NCI-H1694 (cell line): ENCODE measurements around the gene DNAJB8.

ENCODE experiments used
- DNase-seq: peaks from one replicate; lab custom pipeline; 2025; lab: John Stamatoyannopoulos, UW

Gene DNAJB8

GRCh38 chr3:128464188-128464587, 2.5 kb downstream of the DNAJB8 start:
- no peak for DNase-seq

- no peak for DNase-seq
Measured at GRCh38 chr3:128463771-128464170, 2.9 kb downstream of the DNAJB8 start.

DNA sequence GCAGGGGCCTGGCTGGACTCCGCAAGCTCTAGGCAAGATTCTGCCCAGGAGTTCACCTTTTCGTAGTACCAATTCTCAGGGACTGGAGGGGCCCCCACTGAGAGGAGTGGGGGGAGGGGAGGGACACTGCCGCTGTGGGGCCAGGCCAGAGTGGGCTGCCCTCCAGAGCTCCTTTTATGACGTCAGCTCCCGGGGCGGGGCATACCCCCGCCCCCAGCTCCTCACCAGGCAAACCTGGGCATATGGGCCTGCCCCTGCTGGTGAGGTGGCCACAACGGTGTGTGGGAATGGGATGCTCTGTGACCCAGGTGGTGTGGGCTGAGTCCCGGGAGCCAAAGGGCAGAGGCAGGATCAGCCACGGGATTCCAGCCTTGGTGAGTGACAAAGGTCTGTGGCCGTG, 3.3 kb downstream of the DNAJB8 start:
- DNase-seq = no peak

DNA sequence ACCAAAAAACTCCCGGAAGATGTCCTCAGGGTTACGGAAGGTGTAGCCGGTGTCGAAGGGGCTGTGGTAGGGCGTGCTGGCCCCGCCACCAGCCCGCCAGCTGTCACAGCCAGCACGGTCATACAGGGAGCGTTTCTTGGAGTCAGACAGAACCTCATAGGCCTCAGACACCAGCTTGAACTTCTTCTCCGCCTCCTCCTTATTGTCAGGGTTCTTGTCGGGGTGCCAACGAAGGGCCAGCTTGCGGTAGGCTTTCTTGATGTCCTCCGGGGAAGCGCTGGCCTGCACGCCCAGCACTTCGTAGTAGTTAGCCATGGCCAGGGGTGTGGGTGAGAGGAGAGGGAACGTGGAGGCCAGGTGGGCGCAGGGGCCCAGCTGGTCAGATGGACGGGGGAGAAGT, 3.8 kb downstream of the DNAJB8 start:
- no peak for DNase-seq

- no peak for DNase-seq
Measured at GRCh38 chr3:128462341-128462910, 4.3 kb downstream of the DNAJB8 start.

- no peak for DNase-seq
Measured at GRCh38 chr3:128461731-128462130, 5.0 kb downstream of the DNAJB8 start.

DNA sequence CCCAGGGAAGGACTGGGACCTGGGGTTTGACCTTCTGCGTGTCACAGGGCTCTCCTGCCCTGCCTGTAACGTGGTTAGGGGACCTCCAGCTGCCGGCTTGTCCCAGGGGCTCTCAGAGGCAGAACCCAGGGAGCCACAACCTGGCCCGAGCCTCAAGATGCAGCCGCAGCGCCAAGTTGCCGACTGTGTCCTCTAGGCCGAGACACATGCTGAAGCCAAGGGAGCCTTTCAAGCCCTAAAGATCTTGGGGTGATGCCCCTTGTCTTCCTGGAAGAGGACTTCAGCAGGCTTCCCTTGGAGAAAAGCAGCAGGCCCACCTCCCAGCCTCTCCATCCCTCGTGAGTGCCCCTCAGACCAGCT, 7.2 kb downstream of the DNAJB8 start:
- no peak for DNase-seq

GRCh38 chr3:128458746-128459460, 7.8 kb downstream of the DNAJB8 start:
- DNase-seq = no peak

DNA sequence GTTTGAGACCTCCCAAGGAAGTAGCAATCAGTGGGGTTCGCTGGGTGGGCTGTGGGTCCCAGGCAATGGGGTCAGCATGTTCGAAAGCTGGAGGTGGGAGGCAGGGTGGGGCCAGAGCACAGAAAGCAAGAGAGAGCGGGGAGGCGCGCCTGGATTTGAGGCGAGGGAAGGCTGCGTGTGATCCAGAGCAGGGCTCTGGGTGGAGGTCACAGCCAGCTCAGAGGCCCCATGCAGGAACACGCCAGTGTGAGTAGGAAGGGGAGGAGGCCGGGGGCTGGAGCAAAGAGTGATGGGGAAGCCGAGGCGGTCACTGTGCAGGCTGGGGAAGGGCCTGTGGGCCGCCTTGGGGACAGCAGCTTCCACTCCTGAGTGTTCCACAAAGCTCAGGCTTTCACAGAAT, 8.8 kb downstream of the DNAJB8 start:
- no peak for DNase-seq

DNA sequence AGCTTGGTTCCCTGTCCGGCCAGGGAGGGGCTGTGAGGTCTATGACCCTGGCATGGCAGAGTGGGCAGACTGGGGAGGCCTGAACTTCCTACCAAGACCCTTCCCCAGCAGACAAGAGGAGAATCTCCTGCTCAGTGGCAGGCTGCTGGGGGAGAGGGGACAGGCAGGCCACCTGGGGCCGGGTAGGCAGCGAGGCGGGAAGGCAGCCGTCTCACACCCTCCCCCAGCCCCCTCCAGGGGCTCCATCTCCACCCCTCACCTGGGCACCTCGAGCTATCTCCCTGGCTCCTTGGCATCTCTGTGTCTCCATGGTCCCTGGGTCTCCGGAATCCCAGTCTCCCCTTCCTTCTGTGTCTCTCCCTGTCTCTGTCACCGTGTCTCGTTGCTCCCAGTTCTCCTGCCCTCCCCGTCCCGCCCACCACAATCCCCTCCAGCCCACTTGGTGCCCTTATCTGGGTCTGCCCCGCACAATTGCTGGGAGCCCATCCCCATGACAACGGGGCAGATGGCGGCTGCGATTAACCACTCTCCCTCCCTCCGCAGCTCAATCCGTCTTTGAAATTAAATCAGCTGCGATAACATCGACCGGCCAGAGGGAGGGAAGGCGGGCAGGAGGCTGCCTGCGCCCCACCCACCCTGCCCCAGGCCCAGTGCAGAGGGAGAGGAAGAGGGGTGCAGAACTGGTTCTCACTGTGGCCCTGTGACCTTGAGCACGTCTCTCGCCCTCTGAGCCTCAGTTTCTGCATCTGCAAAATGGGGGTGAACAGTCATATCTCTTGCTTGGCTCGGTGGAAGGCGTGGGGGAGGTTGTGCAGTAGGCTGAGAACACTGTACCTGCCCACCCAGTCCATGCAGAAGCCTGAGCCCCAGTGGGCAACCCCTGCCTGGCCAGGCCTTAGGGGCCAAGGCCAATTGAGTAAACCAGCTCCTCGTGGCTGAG, 9.6 kb downstream of the DNAJB8 start:
- no peak for DNase-seq

DNA sequence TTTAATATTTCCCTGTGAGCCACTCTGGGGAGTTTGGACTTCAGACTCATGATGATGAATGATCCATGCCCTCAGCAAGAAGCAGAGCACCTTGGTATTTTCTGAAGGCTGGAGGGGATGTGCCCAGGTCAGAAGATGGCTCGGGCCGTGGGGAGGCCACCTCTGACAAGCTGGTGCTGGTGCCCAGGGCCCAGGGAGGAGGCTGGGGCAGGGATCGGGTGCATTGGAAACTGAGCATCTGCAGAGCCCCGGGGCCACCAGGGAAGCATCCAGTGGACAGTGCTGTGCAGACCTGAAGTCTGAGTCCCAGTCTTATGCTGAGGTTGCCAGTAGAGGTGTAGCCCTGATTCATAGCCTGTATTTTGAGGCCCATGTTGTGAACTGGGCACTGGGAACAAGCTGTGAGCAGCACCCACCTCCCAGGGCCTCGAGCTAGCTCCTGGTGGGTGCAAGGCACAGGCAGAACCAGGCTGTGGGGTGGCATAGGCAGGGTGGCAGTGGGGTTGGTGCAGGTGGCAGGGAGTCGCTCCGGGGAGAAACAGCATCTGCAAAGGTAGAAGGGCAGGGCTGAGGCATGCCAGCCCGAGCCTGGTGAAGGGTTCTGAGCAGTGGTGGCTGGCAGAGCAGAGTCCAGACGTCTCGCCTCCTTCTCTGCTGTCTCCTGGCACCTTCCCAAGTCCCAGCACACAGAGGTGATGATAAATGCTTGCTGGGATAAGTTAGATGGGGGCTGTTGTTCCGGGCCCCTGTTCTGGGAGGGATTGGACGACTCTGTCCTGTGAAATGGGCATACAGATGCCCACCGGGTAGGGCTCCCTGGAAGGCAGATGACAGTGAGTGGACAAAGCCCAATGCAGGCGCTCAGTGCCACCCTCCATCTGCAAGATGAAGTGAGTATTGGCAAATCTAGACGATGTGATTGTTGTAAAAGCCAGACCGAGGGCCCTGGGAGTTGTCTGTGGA, 10.6 kb downstream of the DNAJB8 start:
- DNase-seq = no peak

- DNase-seq = no peak
Measured at GRCh38 chr3:128455116-128455515, 11.6 kb downstream of the DNAJB8 start.

GRCh38 chr3:128454310-128454618, 12.4 kb downstream of the DNAJB8 start:
- DNase-seq = no peak

GRCh38 chr3:128453501-128454309, 13.0 kb downstream of the DNAJB8 start:
- no peak for DNase-seq

DNA sequence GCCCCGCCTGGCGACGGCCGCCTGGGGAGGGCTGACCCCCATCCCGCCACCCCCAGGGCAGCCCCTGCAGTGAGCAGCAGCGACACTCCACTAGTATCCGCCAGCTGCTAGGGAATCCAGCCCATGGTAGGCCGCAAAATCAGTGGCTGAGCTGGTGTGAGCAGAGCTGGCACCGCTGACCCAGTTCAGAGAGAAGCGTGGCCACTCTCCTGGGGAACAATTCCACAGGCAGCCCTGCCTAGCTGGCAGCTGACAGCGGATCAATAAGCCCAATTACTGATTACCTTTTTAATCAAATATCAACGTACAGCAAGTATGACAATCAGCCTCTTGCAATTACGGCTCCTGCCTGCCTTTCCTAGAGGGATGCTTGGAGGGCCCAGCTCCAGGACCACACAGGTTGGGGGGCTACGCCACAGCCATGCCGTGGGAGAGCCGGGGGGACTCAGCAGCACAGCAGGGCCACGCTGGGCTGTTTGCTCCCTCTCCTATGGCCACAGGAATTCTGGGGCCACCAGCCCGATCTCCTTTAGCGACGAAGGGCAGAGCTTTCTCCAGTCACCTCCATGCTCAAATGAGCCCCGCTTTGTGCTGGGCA, 13.9 kb downstream of the DNAJB8 start:
- DNase-seq = no peak

GRCh38 chr3:128452120-128452519, 14.6 kb downstream of the DNAJB8 start:
- DNase-seq = no peak

- DNase-seq = no peak
Measured at GRCh38 chr3:128449111-128449638, 17.5 kb downstream of the DNAJB8 start.

DNA sequence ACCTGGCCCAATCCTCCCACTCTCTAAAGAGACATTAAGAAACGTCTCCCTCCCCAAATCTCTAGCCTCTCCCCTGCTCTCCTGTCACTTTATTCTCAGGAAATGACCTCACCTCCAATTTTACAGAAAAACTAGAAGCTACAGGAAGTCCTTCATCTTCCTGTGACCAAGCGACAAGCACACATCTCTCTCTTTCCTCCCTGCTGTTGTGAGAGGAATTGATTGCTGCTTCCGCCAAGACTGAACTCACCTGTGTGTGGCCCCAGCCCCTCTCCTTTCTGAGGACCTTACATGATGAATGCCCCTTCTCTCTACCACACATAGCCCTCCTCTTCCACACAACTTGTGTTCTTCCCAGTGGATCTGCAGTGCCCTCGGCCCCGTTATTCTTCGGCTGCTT, 18.2 kb downstream of the DNAJB8 start:
- DNase-seq = no peak

DNA sequence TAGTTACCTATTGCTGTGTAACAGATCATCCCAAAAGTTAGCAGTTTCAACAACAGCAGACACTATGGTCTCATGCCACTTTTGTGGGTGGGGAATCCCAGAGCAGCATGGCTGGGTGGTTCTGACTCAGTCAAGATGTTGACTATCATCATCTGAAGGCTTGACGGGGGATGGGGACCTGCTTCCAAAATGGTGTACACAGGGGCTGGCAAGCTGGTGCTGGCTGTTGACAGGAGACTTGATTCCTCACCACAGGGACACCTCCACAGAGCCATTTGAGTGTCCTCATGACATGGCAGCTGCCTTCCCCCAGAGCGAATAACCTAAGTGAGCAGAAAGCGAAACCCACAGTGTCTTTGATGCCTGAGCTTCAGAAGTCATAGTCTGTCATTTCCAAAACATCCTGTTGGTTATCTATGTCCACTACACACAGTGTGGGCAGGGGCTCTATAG, 19.1 kb downstream of the DNAJB8 start:
- no peak for DNase-seq

DNA sequence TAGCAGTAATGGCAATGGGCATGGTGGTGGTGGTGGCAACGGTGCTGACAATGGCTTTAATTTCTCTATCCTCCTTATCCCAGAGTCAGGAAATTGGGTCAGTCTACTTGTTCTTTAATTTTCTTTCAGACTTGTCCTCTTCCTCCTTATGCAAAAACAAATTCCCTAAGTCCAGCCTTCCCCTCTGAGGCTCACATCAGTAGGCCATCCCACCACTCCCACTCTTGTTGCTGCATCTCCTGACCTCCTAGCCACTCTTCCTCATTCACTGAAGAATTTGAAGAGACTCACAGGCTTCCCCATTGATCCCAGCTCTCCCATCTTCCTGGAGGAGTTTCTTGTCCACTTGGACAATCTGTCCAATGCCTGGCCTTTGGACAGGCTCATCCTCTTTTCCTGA, 19.9 kb downstream of the DNAJB8 start:
- DNase-seq = no peak
